T-helper 17 cell (primary cell): ENCODE data around the gene TMPRSS9. TPM values are rescaled to one million over a fixed set of nuclear protein-coding genes. Genes with fewer than 3 reads are reported as not detected.
"Not testable (repeated sequence)": the region's sequence is repeated elsewhere in the genome, so short reads cannot be mapped to it uniquely, and the experiment has no call there.

Experiments used
- ATAC-seq: fragments of 150-1000 bp; cut with Tn5 transposase; 2 replicates; pipeline ENCODE4 v1.10.0; 2021; ENCODE audit warnings: mild to moderate bottlenecking, moderate library complexity
- DNase-seq, 3 donors: peaks; one replicate each; pipeline versions ENCODE4 v3.0.0 to v3.0.0-alpha.2; 2020 to 2021
- H3K9me3 ChIP-seq: one replicate; pipeline ENCODE4 v1.7.0; 2013; ENCODE audit warnings: low read length, mild to moderate bottlenecking; ENCODE audit not compliant: control insufficient read depth, poor library complexity, severe bottlenecking
- H3K27ac Mint-ChIP-seq: one replicate; pipeline ENCODE4 v1.8.0; 2022; ENCODE audit warnings: mild to moderate bottlenecking, moderate library complexity, mixed read lengths
- H3K27me3 Mint-ChIP-seq: one replicate; pipeline ENCODE4 v1.8.0; 2022; ENCODE audit warnings: mixed read lengths
- H3K36me3 Mint-ChIP-seq: one replicate; pipeline ENCODE4 v1.8.0; 2022; ENCODE audit warnings: low read depth, mixed read lengths
- H3K4me1 Mint-ChIP-seq: one replicate; pipeline ENCODE4 v1.8.0; 2022; ENCODE audit warnings: mild to moderate bottlenecking, mixed read lengths
- H3K4me3 Mint-ChIP-seq: one replicate; pipeline ENCODE4 v1.8.0; 2022; ENCODE audit warnings: mild to moderate bottlenecking, moderate library complexity, mixed read lengths
- total RNA-seq, 4 donors: library from RNA in 2 of 4; stranded (reverse) in 2 of 4; gene quantifications; one replicate each; pipeline ENCODE4 v1.2.3 and lab custom pipeline; 2022 to 2026

TMPRSS9 gene
- total RNA-seq, 2 donors from 2014 or later: not detected

DNA sequence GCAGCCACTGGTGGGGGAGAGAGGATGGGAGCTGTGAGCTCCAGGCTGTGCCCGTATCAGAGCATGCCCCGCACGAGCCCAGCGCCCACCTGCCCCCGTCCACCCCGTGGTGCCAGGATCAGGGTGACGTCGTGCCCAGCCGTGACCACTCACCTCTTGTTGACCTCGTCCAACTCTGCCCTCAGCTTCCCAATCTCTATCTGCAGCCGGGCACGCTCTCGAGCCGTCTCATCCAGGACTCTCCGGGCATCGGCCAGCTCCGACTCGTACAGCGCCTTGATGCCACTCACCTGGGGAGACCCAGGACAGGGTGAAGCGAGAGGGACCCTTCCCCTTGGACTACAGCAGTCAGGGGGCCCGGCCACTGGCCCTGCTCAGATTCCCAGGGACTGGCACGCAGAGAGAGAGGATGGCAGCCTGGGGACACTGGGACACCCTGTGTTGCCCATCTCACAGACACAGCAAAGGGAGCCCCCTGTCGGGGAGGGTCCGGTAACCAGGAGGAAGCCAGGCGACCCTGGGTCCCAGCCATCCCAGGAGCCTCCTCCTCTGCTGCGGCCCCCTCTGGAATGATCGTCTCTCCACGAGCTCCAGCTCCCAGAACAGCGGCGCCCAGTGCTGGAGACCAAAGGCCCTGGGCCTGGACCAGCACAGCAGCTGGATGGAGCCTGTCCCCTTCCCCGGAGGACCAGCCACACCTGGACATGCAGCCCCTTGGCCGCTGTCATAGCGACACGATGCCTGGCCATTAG lies 84.4 kb downstream of the TMPRSS9 start:
- Mint-ChIP-seq H3K4me3 (no peak overlapping the region), H3K27ac (no peak overlapping the region), H3K4me1 (peaks cover 13% of the 10 kb centered on the region), H3K27me3 (no peaks in the 10 kb centered on the region), H3K36me3 (peaks cover 3% of the 10 kb centered on the region)
- DNase-seq (no peak), ATAC-seq (no peak)
- no peaks in the 10 kb centered on the region for H3K9me3 ChIP-seq

DNA sequence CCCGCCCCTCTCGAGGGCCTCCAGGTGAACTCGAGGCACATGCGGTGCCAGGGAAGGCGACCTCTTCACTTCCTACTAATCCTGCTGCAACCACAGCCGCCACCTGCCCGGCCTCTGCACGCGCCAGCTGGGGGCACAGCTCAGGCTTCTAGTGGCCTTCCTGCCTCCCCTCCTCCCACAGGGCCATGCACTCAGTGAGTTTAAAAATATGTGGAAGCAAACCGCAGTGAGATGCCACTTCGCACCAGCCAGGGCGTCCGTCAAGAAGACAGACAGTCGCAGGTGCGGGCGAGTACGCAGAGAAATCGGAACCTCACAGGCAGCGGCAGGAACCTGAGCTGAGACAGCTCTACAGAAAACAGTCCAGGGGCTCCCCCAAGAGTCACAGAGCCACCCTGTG lies 86.3 kb downstream of the TMPRSS9 start:
- H3K9me3 ChIP-seq: no peaks in the 10 kb centered on the region
- ATAC-seq: peak; percentile 41
- Mint-ChIP-seq H3K27me3 (no peaks in the 10 kb centered on the region), H3K4me1 (peaks cover 10% of the 10 kb centered on the region), H3K27ac (no peak overlapping the region), H3K36me3 (no peaks in the 10 kb centered on the region), H3K4me3 (peak overlapping the region; percentile 47)
- no peak for DNase-seq

DNA sequence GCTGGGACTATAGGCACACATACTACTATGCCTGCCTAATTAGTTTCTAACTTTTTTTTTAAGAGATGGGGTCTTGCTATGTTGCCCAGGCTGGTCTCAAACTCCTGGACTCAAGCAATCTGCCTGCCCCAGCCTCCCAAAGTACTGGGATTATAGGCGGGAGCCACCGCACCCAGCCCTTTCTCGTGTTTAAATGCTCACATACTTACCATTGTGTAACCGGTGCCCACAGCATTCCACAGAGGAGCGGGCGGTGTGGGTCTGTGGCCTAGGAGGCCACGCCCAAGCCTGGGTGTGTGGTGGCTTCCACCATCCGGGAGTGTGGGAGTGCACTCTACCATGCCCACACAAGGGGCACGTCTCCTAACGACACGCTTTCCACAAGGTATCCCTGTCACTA lies 89.0 kb downstream of the TMPRSS9 start:
- H3K27me3 Mint-ChIP-seq: no peaks in the 10 kb centered on the region
- H3K9me3 ChIP-seq: no peaks in the 10 kb centered on the region
- no peak overlapping the region for H3K27ac Mint-ChIP-seq
- DNase-seq (no peak), ATAC-seq (no peak)
- no peaks in the 10 kb centered on the region for H3K36me3 Mint-ChIP-seq
- peaks cover 10% of the 10 kb centered on the region for H3K4me1 Mint-ChIP-seq
- no peak overlapping the region for H3K4me3 Mint-ChIP-seq

DNA sequence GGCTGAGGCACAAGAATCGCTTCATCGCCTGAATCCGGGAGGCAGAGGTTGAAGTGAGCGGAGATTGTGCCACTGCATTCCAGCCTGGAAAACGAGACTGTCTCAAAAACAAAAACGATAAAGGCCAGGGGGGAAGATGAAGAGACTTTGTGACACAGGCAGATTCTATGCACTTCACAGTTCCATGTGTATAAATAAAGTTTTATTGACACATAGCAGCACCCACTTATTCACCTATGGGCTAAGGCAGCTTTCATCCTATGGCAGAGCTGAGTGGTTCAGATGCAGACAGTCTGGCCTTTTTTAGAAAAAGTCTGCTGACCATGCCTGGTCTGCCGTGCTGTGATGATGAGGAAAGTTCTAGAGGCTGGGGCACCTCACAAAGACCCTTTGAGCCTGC lies 91.1 kb downstream of the TMPRSS9 start:
- Mint-ChIP-seq H3K27me3 (no peaks in the 10 kb centered on the region), H3K4me1 (peaks cover 18% of the 10 kb centered on the region), H3K4me3 (no peak overlapping the region), H3K36me3 (no peaks in the 10 kb centered on the region), H3K27ac (no peak overlapping the region)
- ATAC-seq (no peak), DNase-seq (no peak)
- no peaks in the 10 kb centered on the region for H3K9me3 ChIP-seq

DNA sequence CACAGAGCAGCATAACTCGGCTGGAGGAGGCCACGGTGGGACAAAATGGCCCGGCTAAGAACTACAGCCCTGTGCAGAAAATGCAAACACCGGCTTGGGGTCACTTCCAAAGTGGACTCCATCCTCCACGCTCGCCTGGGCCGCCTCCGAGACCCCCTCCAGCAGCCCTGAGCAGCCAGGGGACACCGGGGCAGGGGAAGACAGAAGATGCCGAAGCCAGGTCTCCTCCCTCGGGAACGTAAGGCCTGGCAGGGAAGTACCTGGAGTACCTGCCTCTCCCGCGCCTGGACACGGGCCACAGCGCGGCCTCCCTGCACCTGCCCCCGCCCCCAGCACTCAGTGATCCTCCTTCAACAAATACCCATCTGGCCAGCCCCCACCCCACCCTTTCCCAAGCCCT lies 91.7 kb downstream of the TMPRSS9 start:
- Mint-ChIP-seq H3K27me3 (no peaks in the 10 kb centered on the region), H3K4me3 (no peak overlapping the region), H3K4me1 (peaks cover 16% of the 10 kb centered on the region), H3K27ac (no peak overlapping the region), H3K36me3 (no peaks in the 10 kb centered on the region)
- no peak for ATAC-seq
- no peak for DNase-seq
- H3K9me3 ChIP-seq: no peaks in the 10 kb centered on the region

GRCh38 chr19:2453431-2454025 lies 93.5 kb downstream of the TMPRSS9 start:
- peak overlapping the region; percentile 62 for H3K27ac Mint-ChIP-seq
- H3K36me3 Mint-ChIP-seq: no peaks in the 10 kb centered on the region
- no peaks in the 10 kb centered on the region for H3K9me3 ChIP-seq
- H3K4me1 Mint-ChIP-seq: peaks cover 17% of the 10 kb centered on the region
- DNase-seq: no peak
- no peak overlapping the region for H3K4me3 Mint-ChIP-seq
- no peak for ATAC-seq
- H3K27me3 Mint-ChIP-seq: no peaks in the 10 kb centered on the region

- H3K4me1 Mint-ChIP-seq: peaks cover 17% of the 10 kb centered on the region
- H3K36me3 Mint-ChIP-seq: no peaks in the 10 kb centered on the region
- no peak for DNase-seq
- no peak for ATAC-seq
- H3K27ac Mint-ChIP-seq: peak overlapping the region; percentile 89
- H3K4me3 Mint-ChIP-seq: peak overlapping the region; percentile 87
- no peaks in the 10 kb centered on the region for H3K27me3 Mint-ChIP-seq
- no peaks in the 10 kb centered on the region for H3K9me3 ChIP-seq
Measured at GRCh38 chr19:2454199-2454961, 94.3 kb downstream of the TMPRSS9 start.

DNA sequence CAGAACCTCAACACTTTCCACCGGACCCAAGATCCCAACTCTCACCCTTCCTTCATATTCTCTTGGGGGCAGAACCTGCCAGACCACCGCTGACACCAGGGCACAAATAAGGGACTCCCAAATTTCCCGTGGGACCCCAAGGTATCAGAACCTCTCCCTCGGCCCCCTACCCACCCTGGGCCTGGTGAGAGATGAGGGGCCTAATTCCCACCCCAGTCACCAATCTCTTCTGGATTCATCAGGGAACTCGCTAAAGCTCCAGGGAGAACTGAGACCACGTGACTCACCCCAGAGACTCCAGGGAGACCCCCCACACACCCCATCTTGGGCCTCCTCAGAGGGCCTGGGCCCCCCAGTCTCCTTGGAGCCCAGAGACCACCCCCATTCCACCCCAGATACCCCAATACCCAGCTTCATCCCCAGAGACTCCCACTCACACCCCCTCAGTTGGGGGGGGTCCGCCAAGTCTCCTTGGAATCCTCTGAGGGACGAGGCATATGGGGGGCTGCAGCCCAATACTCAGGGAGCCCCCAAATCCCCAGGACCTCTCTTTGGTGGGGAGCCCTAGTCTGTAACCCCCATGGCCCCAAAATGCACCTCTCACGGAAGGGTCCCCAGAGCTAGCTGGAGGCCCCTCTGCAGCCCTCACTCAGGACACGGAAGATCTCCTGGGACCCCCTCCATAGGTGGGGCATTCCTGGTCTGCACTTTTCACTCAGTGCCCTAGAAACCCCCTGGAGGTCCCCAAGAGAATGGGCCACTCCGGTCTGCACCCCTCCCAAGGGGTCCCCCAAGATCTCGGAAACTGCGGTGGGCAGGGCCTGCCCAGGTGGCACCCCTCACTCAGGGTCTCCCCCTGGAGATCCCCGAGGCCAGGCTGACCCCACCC lies 95.1 kb downstream of the TMPRSS9 start:
- Mint-ChIP-seq H3K36me3 (no peaks in the 10 kb centered on the region), H3K4me3 (peak overlapping the region; percentile 87), H3K27ac (peak overlapping the region; percentile 89), H3K27me3 (no peaks in the 10 kb centered on the region), H3K4me1 (peaks cover 17% of the 10 kb centered on the region)
- DNase-seq (no peak), ATAC-seq (no peak)
- H3K9me3 ChIP-seq: no peaks in the 10 kb centered on the region

- Mint-ChIP-seq H3K27ac (peak overlapping the region; percentile 89), H3K4me1 (peaks cover 17% of the 10 kb centered on the region), H3K36me3 (no peaks in the 10 kb centered on the region), H3K27me3 (no peaks in the 10 kb centered on the region), H3K4me3 (peak overlapping the region; percentile 87)
- ATAC-seq (peak; percentile 64), DNase-seq (peak; percentile 48 to 58 (median 56))
- H3K9me3 ChIP-seq: no peaks in the 10 kb centered on the region
Measured at GRCh38 chr19:2455851-2456570, 95.9 kb downstream of the TMPRSS9 start.

- H3K27ac Mint-ChIP-seq: peak overlapping the region; percentile 92
- DNase-seq: no peak
- no peaks in the 10 kb centered on the region for H3K27me3 Mint-ChIP-seq
- H3K4me3 Mint-ChIP-seq: peak overlapping the region; percentile 84
- ATAC-seq: no peak
- H3K4me1 Mint-ChIP-seq: peaks cover 22% of the 10 kb centered on the region
- no peaks in the 10 kb centered on the region for H3K36me3 Mint-ChIP-seq
- no peaks in the 10 kb centered on the region for H3K9me3 ChIP-seq
Measured at GRCh38 chr19:2457394-2458037, 97.5 kb downstream of the TMPRSS9 start.

GRCh38 chr19:2458054-2458453 lies 98.0 kb downstream of the TMPRSS9 start:
- H3K27me3 Mint-ChIP-seq: no peaks in the 10 kb centered on the region
- no peaks in the 10 kb centered on the region for H3K9me3 ChIP-seq
- H3K4me1 Mint-ChIP-seq: peaks cover 22% of the 10 kb centered on the region
- H3K4me3 Mint-ChIP-seq: no peak overlapping the region
- DNase-seq (no peak), ATAC-seq (no peak)
- H3K27ac Mint-ChIP-seq: no peak overlapping the region
- H3K36me3 Mint-ChIP-seq: no peaks in the 10 kb centered on the region

DNA sequence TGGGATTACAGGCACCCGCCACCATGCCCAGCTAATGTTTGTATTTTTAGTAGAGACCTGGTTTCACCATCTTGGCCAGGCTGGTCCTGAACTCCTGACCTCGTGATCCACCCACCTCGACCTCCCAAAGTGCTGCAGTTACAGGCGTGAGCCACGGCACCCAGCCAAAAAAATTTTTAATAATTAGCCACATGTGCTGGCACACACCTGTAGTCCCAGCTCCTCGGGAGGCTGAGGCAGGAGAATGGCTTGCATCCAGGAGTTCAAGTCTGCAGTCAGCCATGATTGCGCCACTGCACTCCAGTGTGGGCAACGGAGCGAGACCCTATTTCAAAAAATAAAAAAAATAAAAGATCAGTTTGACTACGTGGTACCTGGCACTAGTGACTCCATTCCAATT lies 98.7 kb downstream of the TMPRSS9 start:
- DNase-seq, H3K27me3 Mint-ChIP-seq, H3K36me3 Mint-ChIP-seq, H3K4me3 Mint-ChIP-seq, H3K27ac Mint-ChIP-seq, ATAC-seq, H3K9me3 ChIP-seq: not testable (repeated sequence)
- peaks cover 22% of the 10 kb centered on the region for H3K4me1 Mint-ChIP-seq
